IPS-20b (cell line): ENCODE measurements around the gene PRDM15.

Source experiments
- H3K27ac ChIP-seq: one replicate; pipeline ENCODE4 v1.5.1; 2013; ENCODE audit warnings: low read length
- H3K27me3 ChIP-seq: 2 replicates; pipeline ENCODE4 v1.6.1; 2013; ENCODE audit warnings: mild to moderate bottlenecking, low read length, inconsistent platforms; ENCODE audit not compliant: insufficient read depth
- H3K36me3 ChIP-seq: 2 replicates; pipeline ENCODE4 v1.6.1; 2013; ENCODE audit warnings: low read depth, mild to moderate bottlenecking, inconsistent platforms, low read length, moderate library complexity; ENCODE audit not compliant: insufficient read depth
- H3K4me1 ChIP-seq: 2 replicates; pipeline ENCODE4 v1.6.1; 2013; ENCODE audit warnings: mild to moderate bottlenecking, control low read depth, inconsistent platforms, low read length, moderate library complexity; ENCODE audit not compliant: insufficient read depth
- H3K4me3 ChIP-seq: 2 replicates; pipeline ENCODE4 v1.5.1; 2013; ENCODE audit warnings: mild to moderate bottlenecking, low read length, inconsistent platforms
- H3K9ac ChIP-seq: 2 replicates; pipeline ENCODE4 v1.6.1; 2013; ENCODE audit warnings: low read depth, mild to moderate bottlenecking, inconsistent platforms, low read length, moderate library complexity
- H3K9me3 ChIP-seq: 2 replicates; pipeline ENCODE4 v1.6.1; 2013; ENCODE audit warnings: mild to moderate bottlenecking, low read depth, low read length, inconsistent platforms; ENCODE audit not compliant: insufficient read depth

PRDM15 gene

DNA sequence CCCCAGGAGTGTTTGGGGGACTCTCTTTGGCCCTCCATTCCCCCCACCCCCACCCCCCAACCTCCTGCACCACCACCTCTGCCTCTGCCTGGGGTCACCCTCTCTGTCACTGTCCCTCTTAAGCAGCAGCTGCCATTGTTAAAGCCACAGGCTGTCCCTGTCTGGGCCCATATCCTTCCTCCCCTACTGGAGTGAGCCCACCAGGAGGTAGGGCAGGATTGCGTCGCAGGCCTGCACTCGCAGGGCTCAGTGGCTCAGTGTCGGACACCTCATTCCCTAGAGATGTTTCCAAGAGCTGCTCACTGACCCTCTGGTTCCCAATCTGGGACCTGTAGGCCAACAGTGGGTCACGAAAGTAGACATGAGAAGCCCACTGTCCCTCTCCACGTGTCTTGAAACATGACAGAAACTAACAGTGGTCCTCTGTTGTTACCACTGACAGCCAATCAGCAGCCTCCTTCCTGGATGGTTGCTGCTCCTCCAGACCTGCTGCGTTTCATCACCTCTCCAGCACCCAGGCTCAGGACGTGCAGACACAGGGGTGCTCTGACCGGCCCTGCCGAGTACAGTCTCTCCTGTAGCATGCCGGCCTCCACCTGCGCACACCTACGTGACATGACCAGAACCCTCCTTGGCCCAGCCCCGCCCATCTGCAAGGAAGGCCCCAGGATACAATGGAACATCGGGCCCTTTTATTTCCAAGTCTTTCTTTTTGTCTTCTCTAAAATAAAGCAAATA lies 7.7 kb downstream of the PRDM15 start:
- Histone ChIP-seq H3K27ac (no peak overlapping the region), H3K4me3 (no peak overlapping the region), H3K9ac (no peak overlapping the region)

DNA sequence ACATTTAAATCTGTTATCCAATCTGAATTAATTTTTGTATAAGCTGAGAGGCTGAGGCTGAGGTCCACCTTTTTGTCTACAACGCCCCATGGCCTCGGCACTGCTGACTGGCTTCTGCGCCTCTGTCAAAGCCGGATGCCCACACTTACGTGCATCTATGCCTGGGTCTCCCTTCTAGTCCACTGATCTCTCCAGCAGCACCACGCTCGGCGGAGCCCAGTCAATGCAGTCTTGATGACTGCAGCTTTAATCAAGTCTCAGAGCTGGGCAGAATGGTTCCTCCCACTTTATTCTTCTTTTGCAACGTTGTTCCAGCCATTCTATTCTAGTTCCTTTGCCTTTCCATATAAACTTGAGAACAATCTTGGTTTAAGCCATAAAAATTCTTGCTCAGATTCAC lies 9.4 kb downstream of the PRDM15 start:
- H3K27ac ChIP-seq: no peak overlapping the region
- H3K36me3 ChIP-seq: no peaks in the 10 kb centered on the region
- no peak overlapping the region for H3K4me3 ChIP-seq
- no peaks in the 10 kb centered on the region for H3K9me3 ChIP-seq
- no peaks in the 10 kb centered on the region for H3K27me3 ChIP-seq
- H3K9ac ChIP-seq: no peak overlapping the region
- H3K4me1 ChIP-seq: no peaks in the 10 kb centered on the region

More for the DNA sequence above, 7.7 kb downstream of the PRDM15 start:
- H3K36me3 ChIP-seq: no peaks in the 10 kb centered on the region
- H3K27me3 ChIP-seq: no peaks in the 10 kb centered on the region
- no peaks in the 10 kb centered on the region for H3K4me1 ChIP-seq
- H3K9me3 ChIP-seq: no peaks in the 10 kb centered on the region

DNA sequence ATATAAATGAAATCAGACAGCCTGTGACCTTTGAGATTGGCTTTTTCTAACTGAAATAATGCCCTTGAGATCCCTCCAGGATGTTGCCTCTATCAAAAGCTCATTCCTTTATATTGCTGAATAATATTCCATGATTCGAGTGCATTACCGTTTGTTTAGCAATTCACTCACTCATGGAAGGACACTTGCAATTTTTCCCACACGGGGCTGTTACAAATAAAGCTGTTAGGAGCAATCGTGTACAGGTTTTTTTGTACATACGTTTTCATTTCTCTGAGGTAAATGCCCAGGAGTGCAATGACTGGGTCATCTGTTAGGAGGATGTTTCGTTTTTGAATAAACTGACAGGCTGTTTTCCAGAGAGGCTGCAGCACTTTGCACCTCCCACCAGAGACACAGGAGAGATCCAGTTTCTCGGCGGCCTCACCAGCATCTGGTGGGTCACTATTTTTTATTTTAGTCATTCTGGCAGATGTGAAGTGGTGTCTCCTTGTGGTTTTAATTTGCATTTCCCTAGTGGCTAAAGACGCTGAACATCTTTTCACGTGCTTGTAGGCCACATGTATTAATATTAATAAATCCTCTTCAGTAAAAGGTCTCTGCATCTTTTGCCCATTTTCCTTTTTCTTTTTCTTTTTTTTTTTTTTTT lies 11.0 kb downstream of the PRDM15 start:
- Histone ChIP-seq H3K4me3 (no peak overlapping the region), H3K36me3 (no peaks in the 10 kb centered on the region), H3K27me3 (no peaks in the 10 kb centered on the region), H3K27ac (no peak overlapping the region), H3K4me1 (no peaks in the 10 kb centered on the region), H3K9ac (no peak overlapping the region), H3K9me3 (no peaks in the 10 kb centered on the region)

DNA sequence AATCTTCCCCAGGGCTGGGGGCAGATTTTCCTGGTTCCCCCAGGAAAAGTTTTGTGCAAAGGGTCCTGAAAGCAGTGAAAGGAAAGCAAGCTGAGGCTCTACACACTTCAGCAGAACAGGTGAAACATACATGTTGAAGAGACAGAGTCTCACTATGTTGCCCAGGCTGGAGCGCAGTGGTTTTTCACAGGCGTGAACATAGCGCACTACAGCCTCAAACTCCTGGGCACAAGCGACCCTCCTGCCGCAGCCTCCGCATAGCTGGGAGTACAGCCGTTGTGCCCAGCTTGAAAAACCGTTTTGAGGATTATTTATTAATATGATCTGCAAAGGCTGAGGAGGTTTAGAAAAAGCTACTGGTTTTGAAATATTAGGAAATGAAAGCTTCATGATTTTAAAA lies 11.8 kb downstream of the PRDM15 start:
- Histone ChIP-seq H3K4me1 (no peaks in the 10 kb centered on the region), H3K27me3 (no peaks in the 10 kb centered on the region)

DNA sequence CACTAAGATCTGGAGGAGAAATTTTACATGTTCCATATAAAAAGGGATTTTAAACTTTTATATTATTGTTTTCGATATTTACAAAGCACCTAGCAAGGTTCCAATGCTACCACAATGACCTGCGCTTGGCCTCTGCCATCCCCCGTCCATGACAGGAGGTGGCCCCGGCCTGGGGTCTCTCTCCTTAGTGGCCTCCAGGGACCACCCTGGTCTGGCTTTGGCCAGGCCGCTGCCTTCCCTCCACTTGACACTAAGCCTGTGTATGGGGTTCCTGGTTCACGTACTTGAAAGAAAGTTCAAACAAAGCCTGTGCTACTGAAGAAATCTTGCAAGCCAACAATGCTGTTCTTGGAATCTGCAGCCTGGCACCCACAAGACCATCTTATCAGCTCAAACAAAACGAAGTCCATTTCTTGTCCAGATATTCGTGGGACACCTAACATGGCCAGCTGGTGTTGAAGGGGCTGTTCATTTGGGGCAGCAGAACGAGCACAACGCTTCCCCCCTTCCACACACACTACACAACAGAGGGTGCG lies 12.8 kb downstream of the PRDM15 start:
- Histone ChIP-seq H3K27me3 (no peaks in the 10 kb centered on the region), H3K9ac (no peak overlapping the region), H3K36me3 (no peaks in the 10 kb centered on the region), H3K27ac (no peak overlapping the region), H3K4me1 (no peaks in the 10 kb centered on the region), H3K9me3 (no peaks in the 10 kb centered on the region), H3K4me3 (no peak overlapping the region)

More for the DNA sequence above, 11.8 kb downstream of the PRDM15 start:
- Histone ChIP-seq H3K9ac (no peak overlapping the region), H3K4me3 (no peak overlapping the region), H3K9me3 (no peaks in the 10 kb centered on the region), H3K36me3 (no peaks in the 10 kb centered on the region), H3K27ac (no peak overlapping the region)

DNA sequence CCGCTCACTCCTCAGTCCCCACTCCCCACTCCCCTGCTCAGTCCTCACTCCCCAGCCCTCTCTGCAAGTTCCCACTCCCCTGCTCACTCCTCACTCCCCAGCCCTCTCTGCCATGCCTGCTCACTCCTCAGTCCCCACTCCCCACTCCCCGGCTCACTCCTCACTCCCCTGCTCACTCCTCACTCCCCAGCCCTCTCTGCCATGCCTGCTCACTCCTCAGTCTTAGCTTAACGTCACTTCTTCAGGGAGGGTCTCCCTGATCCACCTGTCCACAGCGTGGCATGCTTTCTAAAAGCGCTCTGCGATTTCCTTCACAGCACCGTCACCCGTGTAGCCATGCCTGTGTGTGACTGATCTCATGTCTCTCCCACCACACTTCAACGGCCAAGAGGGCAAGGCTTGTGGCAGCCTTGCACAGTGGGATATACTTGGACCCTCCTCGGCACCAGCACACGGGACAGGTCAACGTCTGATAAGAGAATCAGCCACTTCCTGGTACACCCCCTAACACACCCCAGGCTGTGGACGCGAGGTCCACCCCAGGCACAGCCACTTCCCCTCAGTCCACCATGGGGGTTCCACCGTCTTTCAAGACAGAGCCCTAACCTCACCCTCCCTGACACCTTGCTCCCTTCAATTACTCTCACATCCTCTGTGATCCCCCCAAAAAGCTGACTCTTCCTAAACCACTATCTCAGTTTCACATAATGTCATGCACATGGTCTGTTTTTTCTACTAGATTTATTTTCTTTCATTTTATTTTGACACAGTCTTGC lies 14.0 kb downstream of the PRDM15 start:
- Histone ChIP-seq H3K4me1 (no peaks in the 10 kb centered on the region), H3K36me3 (no peaks in the 10 kb centered on the region), H3K9me3 (no peaks in the 10 kb centered on the region), H3K27ac (no peak overlapping the region), H3K27me3 (no peaks in the 10 kb centered on the region), H3K9ac (no peak overlapping the region), H3K4me3 (no peak overlapping the region)

DNA sequence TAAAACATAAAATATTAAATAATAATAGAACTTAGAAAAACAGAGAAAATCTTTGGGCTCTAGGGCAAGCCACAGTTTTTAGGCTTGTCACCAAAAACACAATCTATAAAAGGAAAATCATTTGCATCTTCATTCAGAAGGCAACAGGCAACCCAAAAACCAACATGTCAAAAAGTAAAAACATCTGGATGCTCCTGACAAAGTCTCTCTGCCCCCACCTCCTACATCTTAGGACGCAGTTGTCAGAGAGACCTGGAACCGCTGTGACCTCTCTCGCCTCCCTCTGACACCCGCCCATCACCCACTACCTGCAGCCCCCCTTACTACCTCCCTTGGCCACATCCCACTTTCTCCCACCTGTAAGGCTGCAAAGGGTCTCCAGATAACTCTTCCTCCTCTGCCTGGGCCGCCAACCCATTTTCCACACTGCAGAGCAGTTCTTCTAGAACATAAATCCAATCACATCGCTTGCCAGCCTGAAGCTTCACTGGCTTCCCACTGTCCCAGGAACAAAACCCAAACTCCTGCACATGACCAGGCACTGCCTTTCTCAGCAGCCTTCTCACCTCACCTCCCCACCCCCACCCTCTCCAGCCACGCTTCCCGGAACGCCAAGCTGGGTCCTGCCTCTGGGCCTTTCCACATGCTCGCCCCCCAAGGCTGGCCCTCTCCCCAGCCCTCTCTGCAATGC lies 14.7 kb downstream of the PRDM15 start:
- Histone ChIP-seq H3K27ac (no peak overlapping the region), H3K9me3 (no peaks in the 10 kb centered on the region), H3K4me3 (no peak overlapping the region), H3K9ac (no peak overlapping the region), H3K4me1 (no peaks in the 10 kb centered on the region), H3K27me3 (no peaks in the 10 kb centered on the region), H3K36me3 (no peaks in the 10 kb centered on the region)

DNA sequence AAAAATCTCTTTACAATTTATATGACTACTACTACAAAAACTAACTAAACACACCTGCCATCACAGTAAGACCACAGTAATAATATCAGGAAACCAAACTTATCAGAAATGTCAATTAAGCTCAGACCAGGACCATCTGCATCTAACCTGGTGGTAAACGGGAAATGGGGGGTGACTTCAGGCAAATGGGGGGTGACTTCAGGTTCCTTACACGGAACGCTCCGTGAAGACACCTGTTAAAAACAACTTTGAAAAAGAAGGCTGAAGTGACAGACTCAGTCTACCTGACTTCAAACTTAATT lies 15.8 kb downstream of the PRDM15 start:
- Histone ChIP-seq H3K36me3 (no peaks in the 10 kb centered on the region), H3K9ac (no peak overlapping the region), H3K4me3 (no peak overlapping the region), H3K9me3 (no peaks in the 10 kb centered on the region), H3K4me1 (no peaks in the 10 kb centered on the region), H3K27me3 (no peaks in the 10 kb centered on the region), H3K27ac (no peak overlapping the region)

DNA sequence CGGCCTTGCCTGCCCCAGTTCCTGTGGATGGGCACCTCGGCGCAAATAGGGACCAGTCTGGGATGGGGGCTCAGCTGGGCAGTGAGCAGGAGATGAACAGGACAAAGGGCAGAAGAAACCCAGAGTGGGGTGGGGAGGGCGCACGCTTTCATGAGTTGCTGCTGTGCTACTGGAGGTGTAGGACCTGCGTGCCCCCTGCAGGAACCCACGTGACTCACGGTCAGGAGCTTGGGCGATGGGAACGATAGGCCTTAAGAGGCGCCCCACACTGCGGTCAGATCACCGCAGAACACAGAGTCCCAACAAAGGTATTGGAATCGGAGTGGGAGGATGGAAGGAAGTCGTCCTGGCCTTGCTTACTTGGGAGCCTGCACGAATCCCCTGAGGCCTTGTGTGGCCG lies 17.2 kb downstream of the PRDM15 start:
- H3K4me1 ChIP-seq: no peaks in the 10 kb centered on the region
- H3K27me3 ChIP-seq: no peaks in the 10 kb centered on the region
- H3K27ac ChIP-seq: no peak overlapping the region
- H3K36me3 ChIP-seq: peaks cover 5% of the 10 kb centered on the region; the same call in 1 of the 2 replicates
- H3K9ac ChIP-seq: 0 out of 2 replicates have a peak overlapping the region, but pooled peaks have one; percentile 21
- no peaks in the 10 kb centered on the region for H3K9me3 ChIP-seq
- no peak overlapping the region for H3K4me3 ChIP-seq

DNA sequence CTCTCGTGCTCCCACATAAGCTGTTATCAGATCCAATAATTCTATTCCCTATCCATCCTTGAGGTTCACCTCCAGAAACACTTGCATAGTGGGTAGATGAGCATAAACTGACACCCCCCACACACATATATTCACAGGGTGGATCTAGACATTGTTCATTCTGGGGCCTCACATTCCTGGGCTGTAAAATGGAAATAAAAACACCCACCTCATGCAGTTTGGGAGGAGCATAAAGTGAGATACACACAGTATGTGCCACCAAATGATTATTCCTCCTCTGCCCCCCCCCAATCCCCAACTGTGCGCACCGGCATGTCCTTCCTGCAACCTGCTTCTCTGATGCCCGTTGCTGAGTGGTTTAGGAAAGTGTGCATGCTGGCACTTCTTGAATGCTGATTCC lies 17.9 kb downstream of the PRDM15 start:
- Histone ChIP-seq H3K27ac (no peak overlapping the region), H3K27me3 (no peaks in the 10 kb centered on the region), H3K4me1 (no peaks in the 10 kb centered on the region), H3K36me3 (peaks cover 13% of the 10 kb centered on the region; the same call in 1 of the 2 replicates), H3K4me3 (no peak overlapping the region), H3K9ac (no peak overlapping the region), H3K9me3 (no peaks in the 10 kb centered on the region)

DNA sequence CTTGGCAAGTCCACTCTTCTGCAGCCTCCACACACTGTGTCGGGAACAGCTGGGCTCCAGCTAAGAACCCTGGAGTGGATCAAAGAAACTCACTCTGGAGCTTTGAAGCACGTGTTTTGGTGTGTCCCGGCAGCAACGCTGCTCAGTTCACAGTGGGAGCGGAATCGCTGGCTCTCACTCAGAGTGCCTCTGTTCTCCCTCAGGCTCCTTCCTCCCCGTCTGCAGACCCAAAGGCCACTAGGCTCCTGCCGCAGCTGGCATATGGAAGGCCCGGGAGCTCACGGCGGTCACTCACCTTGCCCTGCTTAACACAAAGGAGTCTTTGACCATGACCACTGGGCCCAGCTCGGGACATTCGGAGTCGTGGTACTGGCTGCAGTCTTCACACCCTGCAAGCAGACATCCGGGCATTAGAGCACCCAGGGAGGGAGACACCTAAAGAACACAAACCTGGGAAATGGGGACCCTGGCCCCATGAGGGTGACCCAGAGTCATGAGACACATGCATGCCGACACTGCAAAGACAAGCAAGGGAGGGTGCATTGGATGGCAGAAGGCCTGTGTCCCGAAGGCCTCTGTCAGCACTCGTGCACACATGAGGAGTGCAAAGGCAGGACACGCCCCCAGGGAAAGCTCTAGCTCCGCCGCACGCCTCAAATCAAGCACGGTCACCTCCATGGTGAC lies 19.7 kb downstream of the PRDM15 start:
- Histone ChIP-seq H3K4me3 (no peak overlapping the region), H3K9ac (no peak overlapping the region), H3K9me3 (no peaks in the 10 kb centered on the region), H3K36me3 (peaks cover 25% of the 10 kb centered on the region), H3K27me3 (no peaks in the 10 kb centered on the region), H3K4me1 (no peaks in the 10 kb centered on the region), H3K27ac (no peak overlapping the region)
